Renal cortical epithelial cell (primary cell): Measurements from ENCODE around the gene ADAM22. TPM values are rescaled to one million over a fixed set of nuclear protein-coding genes. Genes with fewer than 3 reads are reported as not detected.

Source experiments
- DNase-seq: peaks from one replicate; pipeline ENCODE4 v3.0.0-alpha.2; 2011; ENCODE audit warnings: low read depth
- total RNA-seq: library from RNA; depleted of rRNA; stranded (reverse); fragments of >200 nt; gene quantifications from 2 replicates; pipeline ENCODE4 v1.2.3, GENCODE V29; 2014

ADAM22 gene
- total RNA-seq, 1 donor from 2014 or later: 1.6 TPM

DNA sequence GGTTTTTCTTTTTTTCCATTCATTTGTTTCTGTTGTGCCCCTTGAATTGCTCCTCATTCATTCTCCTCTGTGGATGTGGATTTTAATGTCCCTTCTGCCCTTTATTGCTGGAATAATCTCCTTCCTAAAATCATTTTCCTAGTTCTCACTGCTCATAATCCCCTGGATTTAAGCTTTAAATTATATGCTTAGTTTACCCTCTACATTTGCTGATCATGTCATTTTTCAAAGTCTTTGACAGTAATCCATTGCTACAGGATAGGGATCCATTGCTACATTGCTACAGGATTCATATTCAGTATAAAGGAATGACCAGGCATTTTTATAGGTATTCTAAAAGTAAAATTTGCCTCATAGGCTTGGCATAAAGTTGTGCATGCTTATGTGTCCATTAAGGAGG, 14.3 kb downstream of the ADAM22 start:
- no peak for DNase-seq

DNA sequence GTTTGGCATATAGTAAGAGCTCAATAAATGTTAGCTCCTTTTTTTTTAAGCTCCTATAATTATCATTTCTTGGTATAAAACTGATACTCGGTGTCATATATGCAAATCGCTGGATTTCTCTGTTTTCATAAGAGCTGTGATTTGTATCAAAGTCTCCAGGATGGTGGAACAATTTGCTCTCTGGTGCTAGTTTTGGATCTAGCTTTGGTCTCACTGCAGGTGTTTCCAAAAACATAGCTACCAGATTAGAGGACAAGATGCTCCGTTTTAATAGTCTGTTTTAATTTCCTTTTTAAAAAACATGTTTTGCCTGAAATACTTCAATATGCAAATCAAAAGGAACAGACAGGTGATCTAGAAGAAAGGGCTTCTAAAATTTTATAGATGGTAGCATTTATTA, 25.3 kb downstream of the ADAM22 start:
- no peak for DNase-seq

DNA sequence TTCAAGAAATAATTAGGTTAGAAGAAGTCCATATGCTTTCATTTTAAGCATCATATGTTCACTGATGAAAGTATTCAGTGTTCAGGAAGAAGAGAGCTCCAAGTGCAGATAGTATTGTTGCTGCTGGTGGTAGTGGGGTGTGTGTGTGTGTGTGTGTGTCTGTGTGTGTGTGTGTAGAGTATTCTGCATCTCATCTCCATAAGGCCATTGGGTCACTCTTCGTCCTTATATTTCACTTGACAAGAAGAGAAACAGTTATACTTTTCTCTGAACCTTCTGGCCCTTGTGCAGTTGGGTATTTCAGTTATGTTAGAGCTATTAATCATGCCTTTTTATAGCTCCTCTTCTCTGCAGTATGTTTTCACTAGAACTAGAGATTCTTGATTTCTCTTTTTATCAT, 26.2 kb downstream of the ADAM22 start:
- DNase-seq: no peak

DNA sequence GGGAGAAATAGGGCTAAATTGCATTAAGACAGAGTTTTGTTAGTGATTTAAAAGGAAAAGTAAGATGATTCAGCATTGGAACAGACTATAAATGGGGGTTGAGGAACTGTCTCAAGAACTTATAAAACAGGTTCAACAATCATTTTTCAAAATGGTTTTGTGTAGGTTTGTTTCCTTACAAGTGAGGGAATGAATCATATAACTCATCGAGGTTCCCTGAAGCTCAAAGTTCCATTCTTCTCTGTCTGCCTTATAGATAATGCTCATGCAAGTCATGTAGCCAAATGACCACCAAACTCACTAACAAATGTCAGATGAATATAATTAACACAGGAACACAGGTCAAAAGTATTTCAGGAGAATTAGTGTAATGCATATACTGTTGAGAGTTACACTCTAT, 27.7 kb downstream of the ADAM22 start:
- DNase-seq: no peak

DNA sequence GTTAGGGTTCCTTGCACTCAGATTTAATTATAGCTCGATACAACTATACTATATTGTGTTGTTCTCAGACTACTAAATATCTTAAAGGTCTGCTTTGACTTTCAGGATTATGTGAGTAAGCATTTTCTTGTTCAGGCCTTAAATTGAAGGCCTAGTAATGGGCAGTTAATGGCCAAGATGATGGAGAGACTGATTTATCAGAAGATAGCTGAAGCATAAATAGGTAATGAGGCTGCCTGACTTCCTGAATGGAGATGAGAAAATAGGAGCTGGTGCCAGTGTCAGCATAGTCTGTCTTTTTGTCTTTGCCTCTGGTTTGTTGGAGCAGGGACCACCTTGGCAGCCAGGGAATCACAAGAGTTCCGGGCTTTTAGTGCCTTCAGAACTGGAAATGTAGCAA, 32.2 kb downstream of the ADAM22 start:
- DNase-seq: no peak

DNA sequence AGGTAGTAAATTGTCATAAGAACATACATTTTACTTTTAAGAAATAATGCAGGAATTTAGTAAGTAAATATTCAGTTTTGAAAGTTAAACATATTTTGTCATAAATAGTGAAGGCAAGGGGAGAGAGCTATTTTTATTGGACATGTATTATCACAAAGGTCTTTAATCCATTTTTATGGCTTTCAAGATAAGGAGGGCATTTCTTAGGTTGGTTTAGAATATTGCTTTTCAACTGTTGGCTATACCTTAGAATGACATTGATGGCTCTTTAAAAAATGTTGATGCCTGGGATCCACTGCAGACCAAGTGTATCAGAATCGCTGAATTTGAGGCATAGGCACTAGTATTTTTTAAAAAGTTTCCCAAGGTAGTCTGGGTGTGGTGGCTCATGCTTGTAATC, 34.0 kb downstream of the ADAM22 start:
- DNase-seq: no peak

DNA sequence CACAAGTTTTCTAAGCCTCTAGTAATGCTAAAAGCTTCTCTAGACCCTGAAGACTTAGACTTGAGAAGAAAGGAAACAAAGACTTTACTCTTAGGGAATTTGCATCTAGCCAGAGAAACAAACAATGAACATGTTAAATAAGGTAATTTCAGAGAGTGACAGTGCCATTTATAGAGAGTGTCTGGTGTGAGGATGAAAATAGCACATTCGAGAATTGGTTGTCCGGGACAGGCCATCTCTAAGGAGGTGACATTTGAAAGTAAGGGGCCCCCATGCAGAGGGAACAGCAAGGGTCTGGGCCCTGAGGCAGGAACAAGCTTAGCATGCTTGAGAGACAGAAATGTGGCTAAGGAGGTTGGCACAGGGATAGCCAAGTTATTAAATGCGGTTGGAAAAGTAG, 48.1 kb downstream of the ADAM22 start:
- DNase-seq: no peak

DNA sequence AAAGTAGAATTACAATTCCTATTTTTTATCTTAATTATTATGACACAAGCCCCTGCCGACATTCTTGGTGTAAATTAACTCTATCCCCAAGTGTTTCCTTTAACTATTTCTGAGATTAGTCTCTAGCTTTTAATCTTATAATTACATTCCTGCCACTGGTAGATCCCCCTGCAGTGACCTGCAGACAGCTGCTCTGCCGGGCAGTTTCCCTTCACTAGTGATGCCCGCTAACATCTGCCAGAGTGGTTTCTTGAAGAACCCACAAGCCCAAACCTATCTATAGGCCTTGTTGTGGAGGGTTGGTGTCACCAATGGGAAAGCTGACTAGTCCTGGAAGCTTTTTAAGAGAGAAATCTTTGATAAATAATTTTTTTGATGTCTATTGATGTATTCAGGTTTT, 50.0 kb downstream of the ADAM22 start:
- no peak for DNase-seq

DNA sequence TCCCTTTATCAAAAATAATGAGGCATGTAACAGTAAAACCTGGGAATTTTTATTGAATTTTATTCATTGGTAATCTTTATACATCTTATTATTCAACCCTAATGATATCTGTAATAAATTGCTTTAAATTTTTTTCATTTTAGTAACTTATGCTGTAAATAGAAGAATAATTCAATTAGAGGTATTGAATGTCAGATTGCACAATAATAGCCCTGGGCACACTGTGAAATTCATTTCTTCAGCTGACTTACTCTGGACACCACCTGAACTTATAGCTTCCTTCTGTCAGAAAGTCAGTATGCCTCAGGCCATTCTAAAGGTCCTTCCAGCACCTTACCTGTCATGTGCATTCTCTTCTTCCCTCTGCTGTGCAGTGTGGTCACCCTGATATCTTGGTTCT, 59.2 kb downstream of the ADAM22 start:
- DNase-seq: no peak

DNA sequence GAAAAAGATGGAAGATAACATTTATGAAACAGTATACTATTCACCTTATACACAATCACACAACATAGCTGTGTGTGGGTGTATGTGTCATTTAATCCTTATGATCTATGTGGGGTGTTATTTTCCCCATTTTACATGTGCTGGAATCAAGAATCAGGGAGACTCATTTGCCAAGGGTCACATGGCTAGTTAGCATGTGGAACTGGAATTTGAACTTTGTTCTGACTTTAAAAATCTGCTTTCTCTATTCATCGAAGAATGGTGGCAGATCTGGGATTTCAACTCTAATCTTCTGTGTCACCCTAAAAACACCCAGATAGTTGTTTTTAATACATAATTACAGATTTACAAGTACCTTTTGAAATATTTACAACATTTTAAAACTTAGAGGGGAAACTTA, 65.2 kb downstream of the ADAM22 start:
- DNase-seq: no peak

DNA sequence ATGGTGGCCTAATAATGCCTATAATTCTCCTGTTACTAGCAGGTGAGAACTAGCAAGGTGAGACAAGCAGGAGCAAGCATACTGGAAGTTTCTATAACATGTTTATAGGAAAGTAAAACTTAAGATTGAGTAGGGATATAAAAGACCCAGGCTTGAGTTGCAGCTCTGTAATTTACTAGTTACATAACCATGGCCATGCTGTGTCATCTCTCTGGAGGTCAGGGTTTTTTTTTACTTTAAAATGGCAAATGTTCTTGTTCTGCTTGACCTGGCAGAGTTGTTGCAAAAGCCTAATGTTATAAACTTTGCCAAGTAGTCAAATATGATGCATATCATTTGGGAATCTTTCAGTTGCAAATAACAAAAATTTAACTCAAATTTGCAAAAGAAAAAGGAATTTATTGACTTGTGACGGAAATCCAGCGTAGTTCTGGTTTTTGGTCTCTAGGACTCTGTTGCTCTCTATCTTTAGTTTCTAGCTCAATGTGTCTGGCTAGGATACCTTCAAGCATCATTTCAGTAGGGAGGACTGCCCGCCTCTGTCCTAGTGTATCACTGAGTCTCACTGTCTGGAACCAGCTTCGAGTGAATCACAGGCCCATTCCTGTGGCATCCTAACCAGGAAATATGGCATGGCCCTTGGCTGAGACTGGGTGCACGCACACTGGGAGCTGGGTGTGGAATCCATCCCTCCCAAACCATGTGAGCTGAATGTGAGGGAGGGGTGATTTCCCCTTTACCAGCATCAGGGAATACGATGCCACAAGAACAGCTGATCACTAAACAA, 67.9 kb downstream of the ADAM22 start:
- DNase-seq: peak; percentile 48

DNA sequence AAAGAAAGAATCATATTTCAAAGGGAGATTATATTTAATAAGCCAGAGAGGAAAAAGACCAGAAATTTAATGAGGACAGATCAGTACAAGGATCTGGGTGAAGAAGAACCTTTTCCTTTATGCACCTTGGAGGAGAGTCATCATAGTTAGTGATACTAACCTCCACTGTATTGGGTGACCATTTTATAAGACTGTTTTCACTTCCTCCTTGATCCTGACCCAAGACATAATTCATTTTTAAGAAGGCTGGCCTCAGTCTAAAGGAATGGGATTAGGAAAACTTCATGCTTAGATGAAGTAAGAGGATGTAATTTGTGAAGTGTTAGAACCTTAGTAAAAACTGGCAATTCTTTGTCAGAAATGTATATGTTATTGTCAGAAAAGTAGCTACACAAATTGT, 68.6 kb downstream of the ADAM22 start:
- DNase-seq: no peak

DNA sequence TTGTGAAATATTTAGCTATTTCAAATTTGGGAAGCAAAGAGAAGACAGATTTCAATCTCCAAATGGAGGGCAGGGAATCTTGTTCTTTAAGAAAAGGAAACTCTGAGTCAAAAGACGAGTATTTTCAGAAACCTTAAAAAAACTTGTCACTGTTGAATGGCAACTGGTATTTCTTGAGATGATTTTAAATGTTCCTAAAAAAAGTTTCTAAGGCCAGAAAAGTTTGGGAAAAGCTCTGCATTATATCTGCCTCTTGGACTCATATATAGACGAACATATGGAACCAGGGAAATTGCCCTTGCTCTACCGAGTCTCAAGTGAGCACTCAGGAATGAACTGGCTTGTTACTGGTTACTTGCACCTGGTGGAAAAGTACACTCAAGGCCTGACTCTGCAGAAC, 69.5 kb downstream of the ADAM22 start:
- no peak for DNase-seq

DNA sequence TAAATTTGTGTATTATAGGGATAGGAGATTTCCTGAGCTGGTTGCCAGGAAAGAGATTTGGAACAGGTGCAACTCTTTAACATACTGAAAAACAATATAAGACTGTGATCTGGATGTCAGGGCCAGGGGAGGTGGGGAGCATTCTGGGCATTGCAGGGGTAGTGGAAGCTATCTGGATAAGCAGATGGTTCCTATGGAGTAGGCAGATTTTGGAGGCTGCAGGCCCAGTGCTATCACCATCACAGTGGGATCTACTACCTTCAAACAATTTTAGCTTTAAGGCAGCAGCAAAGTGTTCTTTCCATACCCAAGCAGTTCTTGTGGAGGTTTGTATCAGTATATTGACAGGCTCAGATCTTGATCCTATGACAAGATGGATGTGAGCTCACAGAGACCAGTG, 71.1 kb downstream of the ADAM22 start:
- no peak for DNase-seq

DNA sequence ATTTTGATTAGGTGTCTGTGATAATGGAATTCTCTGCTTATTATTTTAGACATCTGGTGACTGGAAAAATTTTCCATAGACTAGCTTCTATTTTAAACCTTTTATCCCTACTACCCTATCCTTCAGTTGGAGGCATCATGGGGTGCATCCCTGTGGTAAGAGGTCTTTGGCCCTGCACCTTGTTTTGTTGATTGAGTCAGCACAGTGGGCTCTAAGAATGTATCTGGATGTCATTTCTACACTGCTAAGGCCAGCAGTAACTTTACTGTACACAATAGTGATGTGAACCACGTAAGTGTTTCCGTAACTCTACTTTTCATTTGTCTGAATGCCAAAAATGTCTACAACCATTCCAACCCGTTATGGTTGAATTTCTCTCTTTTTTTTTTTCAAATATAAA, 75.6 kb downstream of the ADAM22 start:
- no peak for DNase-seq

DNA sequence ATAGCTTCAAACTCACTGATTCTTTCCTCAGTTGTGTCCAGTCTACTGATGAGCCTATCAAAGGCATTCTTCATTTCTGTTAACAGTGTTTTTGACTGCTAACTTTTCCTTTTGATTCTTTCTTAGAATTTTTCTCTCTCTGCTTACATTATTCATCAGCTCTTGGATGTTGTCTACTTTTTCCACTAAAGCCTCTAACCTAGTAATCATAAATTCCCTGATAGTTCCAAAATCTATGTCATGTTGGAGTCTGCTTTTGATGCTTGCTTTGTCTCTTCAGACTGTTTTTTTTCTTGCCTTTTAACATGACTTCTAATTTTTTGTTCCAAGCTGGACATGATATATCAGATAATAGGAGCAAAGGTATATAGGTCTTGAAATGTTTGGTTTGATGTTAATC, 78.0 kb downstream of the ADAM22 start:
- DNase-seq: no peak

DNA sequence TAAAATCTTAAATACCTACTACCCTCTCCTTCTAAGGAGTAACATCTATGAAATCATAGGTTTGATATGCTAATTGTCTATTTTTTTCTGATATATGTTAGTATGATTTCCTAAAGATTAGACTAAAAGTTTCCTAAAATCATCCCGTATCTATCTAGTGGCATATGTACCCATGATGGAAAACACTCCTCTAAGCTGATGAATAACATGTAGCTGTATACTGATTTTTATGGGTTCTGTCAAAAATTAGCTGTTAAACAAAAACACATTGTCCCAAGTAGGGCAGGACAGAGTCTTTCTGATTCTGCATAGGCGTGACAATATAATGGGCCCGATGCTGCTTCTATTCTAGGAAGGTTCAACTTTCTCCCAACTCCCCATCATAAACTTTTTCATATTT, 79.9 kb downstream of the ADAM22 start:
- no peak for DNase-seq

DNA sequence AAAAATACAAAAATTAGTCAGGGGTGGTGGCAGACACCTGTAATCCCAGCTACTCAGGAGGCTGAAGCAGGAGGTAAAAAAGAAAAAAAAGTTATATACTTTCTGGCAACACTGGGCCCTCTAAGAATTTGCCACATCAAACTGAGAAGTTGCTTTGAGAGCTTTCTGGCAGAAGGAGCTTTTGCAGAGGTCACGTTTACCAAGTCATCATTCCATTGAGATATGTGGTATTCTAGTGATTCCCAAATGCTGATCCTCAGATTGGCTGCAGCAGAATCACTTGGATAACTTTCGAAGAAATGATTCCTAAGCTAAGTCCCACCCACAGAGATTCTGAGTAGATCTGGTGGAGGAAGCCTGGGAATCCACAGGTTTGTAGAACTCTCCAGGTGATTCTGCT, 80.5 kb downstream of the ADAM22 start:
- no peak for DNase-seq

DNA sequence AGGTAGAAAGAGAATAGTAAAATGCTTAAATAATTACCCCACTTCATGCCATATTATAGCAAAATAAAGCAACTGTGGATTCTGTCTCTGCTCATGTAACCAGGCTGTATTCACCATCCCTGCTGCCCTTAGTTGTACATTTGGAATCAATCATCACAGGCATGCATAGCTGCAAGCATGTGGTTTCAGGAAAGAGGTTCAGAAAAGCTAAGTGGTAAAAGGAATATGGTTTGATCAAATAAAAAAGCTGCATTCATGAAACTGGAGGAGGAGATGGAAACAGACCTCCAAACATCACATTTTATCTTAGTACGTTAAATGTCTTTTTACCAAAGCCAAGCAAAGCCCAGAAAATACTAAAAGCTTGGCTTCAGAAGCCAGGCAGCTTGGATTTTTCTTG, 81.3 kb downstream of the ADAM22 start:
- DNase-seq: no peak

DNA sequence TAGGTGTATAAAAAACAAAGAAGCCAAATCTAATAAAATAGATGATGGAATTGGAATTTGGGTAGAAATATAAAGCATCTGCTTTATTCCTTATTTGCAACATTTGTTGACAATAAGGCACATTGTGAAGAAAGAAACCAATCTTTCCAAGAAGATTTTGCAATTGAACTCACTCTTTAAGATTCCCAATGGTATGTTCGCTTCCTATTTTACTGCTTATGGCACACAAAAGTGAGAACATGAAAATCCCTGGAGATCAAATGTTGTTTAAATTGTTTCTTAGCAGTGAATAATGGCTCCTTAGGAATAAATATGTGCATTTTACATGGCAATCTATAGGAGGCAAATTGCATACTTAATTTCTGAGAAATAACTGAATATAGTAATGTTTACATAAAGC, 84.5 kb downstream of the ADAM22 start:
- DNase-seq: no peak

DNA sequence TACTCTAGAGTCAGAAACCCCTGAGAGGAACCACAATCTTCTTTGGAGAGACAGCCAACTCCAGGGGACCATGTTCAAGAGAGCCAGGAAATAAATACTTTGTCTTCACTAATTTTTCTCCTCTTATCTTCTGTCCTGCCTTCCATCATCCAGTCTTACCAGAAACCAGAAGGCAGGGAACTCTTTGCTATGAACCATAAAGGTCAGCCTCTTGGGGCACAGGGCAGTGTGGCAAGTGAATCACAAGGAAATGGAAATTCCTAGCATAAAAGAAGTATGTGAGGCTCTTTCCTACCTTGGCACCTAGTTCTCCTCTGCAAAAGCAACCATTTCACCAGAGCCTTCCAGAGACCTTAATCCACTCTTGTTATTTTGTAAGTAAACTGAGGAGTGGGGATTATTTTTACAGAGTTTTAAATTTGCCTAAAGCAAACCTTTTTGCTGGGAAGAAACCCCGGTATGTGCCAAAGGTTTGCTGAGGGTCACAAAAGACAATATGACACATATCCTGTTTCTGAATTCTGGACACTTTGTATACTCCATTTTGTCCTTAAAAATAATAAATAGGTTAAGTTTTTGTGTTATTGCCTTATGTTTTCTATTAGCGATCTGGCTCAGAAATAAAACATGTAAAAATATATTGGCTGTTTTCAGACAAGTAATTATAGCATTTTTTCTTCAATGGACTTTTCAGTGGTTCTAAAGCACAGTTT, 87.1 kb downstream of the ADAM22 start:
- DNase-seq: peak; percentile 63

DNA sequence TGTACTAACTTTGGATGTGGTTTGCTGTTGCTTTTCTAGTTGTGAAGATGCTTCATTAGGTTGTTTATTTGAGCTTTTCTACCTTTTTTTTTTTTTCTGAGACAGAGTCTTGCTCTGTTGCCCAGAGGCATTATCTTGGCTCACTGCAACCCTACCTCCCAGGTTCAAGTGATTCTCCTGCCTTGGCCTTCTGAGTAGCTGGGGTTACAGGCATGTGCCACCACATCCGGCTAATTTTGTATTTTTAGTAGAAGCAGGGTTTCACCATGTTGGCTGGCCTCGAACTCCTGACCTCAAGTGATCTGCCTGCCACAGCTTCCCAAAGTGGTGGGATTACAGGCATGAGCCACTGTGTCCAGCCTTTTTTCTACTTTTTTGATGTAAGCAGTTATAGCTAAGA, 93.7 kb downstream of the ADAM22 start:
- DNase-seq: no peak

DNA sequence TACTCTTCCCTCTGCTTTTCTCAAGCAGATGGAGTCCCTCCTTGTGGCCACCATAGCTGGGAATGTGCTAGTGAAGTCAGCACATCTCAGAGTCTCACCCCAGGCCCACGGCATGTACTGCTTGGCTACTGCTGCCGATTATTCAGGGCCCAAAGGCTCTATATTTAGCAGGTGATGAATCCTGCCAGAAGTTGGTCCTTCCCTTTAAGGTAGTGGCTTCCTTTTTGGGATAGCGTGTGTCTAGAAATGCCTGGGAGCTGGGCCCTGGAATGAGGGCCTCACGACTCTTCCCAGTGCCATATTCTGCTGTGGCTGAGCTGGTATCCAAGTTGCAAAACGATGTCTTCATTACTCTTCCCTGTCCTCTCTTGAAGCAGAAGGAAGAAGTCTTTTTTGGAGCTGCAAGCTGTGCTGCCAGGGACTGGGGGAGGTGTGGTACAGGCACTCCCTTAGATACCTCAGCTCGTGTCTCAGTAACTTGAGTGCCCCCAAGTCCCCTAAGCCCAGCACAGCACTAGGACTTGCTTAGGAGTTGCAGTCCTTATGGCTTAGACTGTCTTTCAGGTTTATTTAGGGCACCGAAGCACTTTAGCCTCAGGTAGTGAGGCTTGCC, 100.1 kb downstream of the ADAM22 start:
- no peak for DNase-seq
